Ovary (tissue), 3 donors: Measurements from ENCODE around the gene CCNL1.

ENCODE experiments used
- CTCF ChIP-seq, 3 donors: fragments of 450-650 bp in 2 of 3; fragments of 200-600 bp in 1 of 3; IDR thresholded peaks; one replicate each; pipeline versions ENCODE4 v1.5.1 to v1.8.0; 2016 to 2022; ENCODE audit warnings: antibody characterized with exemption in 3 of 3, mild to moderate bottlenecking in 1 of 3
- POLR2A ChIP-seq: fragments of 450-650 bp; IDR thresholded peaks from one replicate; pipeline ENCODE4 v1.6.1; 2017; ENCODE audit warnings: antibody characterized with exemption, mild to moderate bottlenecking, moderate library complexity
- donor health status: DM: no; HTN: no; CAD: no.

DNA sequence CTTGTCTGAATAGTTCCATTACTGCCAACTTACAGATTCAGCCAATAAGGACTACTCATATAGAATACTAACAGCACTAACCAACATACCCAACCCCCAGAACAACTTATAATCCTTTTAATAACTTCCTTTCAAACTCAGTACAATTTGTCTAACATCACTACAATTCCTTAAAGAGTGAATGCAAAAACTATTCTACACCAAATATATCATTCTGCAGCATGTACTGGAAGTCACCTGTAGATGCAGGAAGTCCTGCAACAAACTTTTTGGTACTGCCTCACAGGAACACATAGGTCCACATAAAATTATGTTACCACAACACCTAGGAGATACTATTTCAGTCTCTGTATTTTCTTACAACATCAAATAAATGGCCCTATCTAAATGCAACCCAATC is 2.1 kb downstream of the CCNL1 start:
- TF ChIP-seq CTCF (IDR thresholded peaks at IDR 0.05) (no peak), POLR2A (no peak)
